Liver (tissue), 9 donors: Measurements from ENCODE around the gene CTAG1B. TPM values are rescaled to one million over a fixed set of nuclear protein-coding genes. Genes with fewer than 3 reads are reported as not detected.

Experiments used
- DNase-seq: peaks from one replicate; pipeline ENCODE4 v3.0.0-alpha.2; 2017; ENCODE audit warnings: low spot score
- H3K27ac ChIP-seq, 2 donors: one replicate each; pipeline ENCODE4 v1.7.0; 2013; ENCODE audit warnings: inconsistent platforms in 2 of 2, low read length in 2 of 2, control low read depth in 1 of 2, low read depth in 1 of 2, mild to moderate bottlenecking in 1 of 2
- H3K27me3 ChIP-seq, 4 donors: one replicate each; pipeline versions ENCODE4 v1.6.1 to v1.7.0; 2013; ENCODE audit warnings: low read length in 3 of 4, inconsistent platforms in 1 of 4, mild to moderate bottlenecking in 1 of 4, moderate library complexity in 1 of 4; ENCODE audit not compliant: control insufficient read depth in 4 of 4, insufficient read depth in 4 of 4
- H3K36me3 ChIP-seq, 4 donors: one replicate each; pipeline versions ENCODE4 v1.6.1 to v1.7.0; 2013; ENCODE audit warnings: low read length in 3 of 4, mild to moderate bottlenecking in 3 of 4, low read depth in 1 of 4, moderate library complexity in 1 of 4; ENCODE audit not compliant: control insufficient read depth in 4 of 4, insufficient read depth in 3 of 4
- H3K4me1 ChIP-seq, 4 donors: one replicate each; pipeline versions ENCODE4 v1.6.1 to v1.7.0; 2013; ENCODE audit warnings: low read length in 3 of 4, mild to moderate bottlenecking in 3 of 4, moderate library complexity in 1 of 4; ENCODE audit not compliant: control insufficient read depth in 4 of 4, insufficient read depth in 4 of 4
- H3K4me3 ChIP-seq, 3 donors: one replicate each; pipeline versions ENCODE4 v1.6.1 to v1.7.0; 2013; ENCODE audit warnings: low read length in 3 of 3, control low read depth in 1 of 3, low read depth in 1 of 3, mild to moderate bottlenecking in 1 of 3
- H3K9ac ChIP-seq, 2 donors: one replicate each; pipeline ENCODE4 v1.7.0; 2013; ENCODE audit warnings: low read length in 2 of 2, mild to moderate bottlenecking in 2 of 2, moderate library complexity in 2 of 2, control low read depth in 1 of 2, low read depth in 1 of 2
- H3K9me3 ChIP-seq, 4 donors: one replicate each; pipeline versions ENCODE4 v1.6.1 to v1.7.0; 2013; ENCODE audit warnings: low read length in 3 of 4; ENCODE audit not compliant: control insufficient read depth in 4 of 4
- CTCF ChIP-seq: fragments of 150-350 bp; IDR thresholded peaks from 2 replicates; pipeline ENCODE4 v1.5.1; 2017; ENCODE audit warnings: improper control_type of control experiment, low read depth, low read length; ENCODE audit not compliant: missing input control
- EGR1 ChIP-seq, 2 donors: IDR thresholded peaks; 2 replicates each; pipeline ENCODE4 v1.6.1; 2016 to 2018; ENCODE audit warnings: antibody characterized with exemption in 2 of 2, low read depth in 2 of 2
- FOXA1 ChIP-seq: IDR thresholded peaks from 2 replicates; pipeline ENCODE4 v1.6.1; 2016; ENCODE audit warnings: antibody characterized with exemption
- FOXA2 ChIP-seq: IDR thresholded peaks from 2 replicates; pipeline ENCODE4 v1.6.1; 2016; ENCODE audit warnings: antibody characterized with exemption
- GABPA ChIP-seq, 2 donors: IDR thresholded peaks in 1 of 2; conservative IDR thresholded peaks in 1 of 2; 2 replicates each; pipeline ENCODE4 v1.6.1; 2016; ENCODE audit warnings: antibody characterized with exemption in 2 of 2, mild to moderate bottlenecking in 1 of 2, moderate library complexity in 1 of 2
- HNF4A ChIP-seq, 2 donors: conservative IDR thresholded peaks; 2 replicates each; pipeline ENCODE4 v1.6.1; 2016; ENCODE audit warnings: antibody characterized with exemption in 2 of 2, mild to moderate bottlenecking in 2 of 2
- NR2F2 ChIP-seq: IDR thresholded peaks from 2 replicates; pipeline ENCODE4 v1.6.1; 2016; ENCODE audit warnings: antibody characterized with exemption
- REST ChIP-seq: IDR thresholded peaks from 2 replicates; pipeline ENCODE4 v1.6.1; 2016; ENCODE audit warnings: antibody characterized with exemption, mild to moderate bottlenecking
- RXRA ChIP-seq, 2 donors: IDR thresholded peaks; 2 replicates each; pipeline ENCODE4 v1.6.1; 2017 to 2018; ENCODE audit warnings: antibody characterized with exemption in 2 of 2, mild to moderate bottlenecking in 1 of 2
- SP1 ChIP-seq: IDR thresholded peaks from 2 replicates; pipeline ENCODE4 v1.6.1; 2018; ENCODE audit warnings: antibody characterized with exemption, mild to moderate bottlenecking
- TAF1 ChIP-seq: conservative IDR thresholded peaks from 2 replicates; pipeline ENCODE4 v1.6.1; 2016; ENCODE audit warnings: antibody characterized with exemption, mild to moderate bottlenecking
- WGBS: extraction: QIAGEN DNeasy Blood & Tissue Kit; methylation state at CpG from one replicate; pipeline ENCODE4 v1.1.7; 2013; 5-methylcytosine and 5-hydroxymethylcytosine counted together
- polyA plus RNA-seq, 2 donors: library from polyadenylated mRNA; stranded (reverse) in 1 of 2; unstranded in 1 of 2; fragments of 200-250 nt in 1 of 2; fragments of >200 nt in 1 of 2; fragmentation: Nextera tagmentation in 1 of 2; extraction: Ambion mirVana in 1 of 2; gene quantifications; one replicate each; pipeline versions ENCODE4 v1.2.1 to v1.2.3, GENCODE V29; 2013 to 2015
- total RNA-seq, 2 donors: library from RNA; depleted of rRNA; stranded (reverse); fragments of >200 nt; gene quantifications; one replicate each; pipeline ENCODE4 v1.2.3, GENCODE V29; 2014
- TF ChIP-seq, protein P1 (sequence below): IDR thresholded peaks from 2 replicates; pipeline ENCODE4 v1.6.1; 2016; ENCODE audit warnings: antibody characterized with exemption
- TF ChIP-seq, protein P2 (sequence below): IDR thresholded peaks from 2 replicates; pipeline ENCODE4 v1.6.1; 2016; ENCODE audit warnings: antibody characterized with exemption
- TF ChIP-seq, protein P3 (sequence below): IDR thresholded peaks from 2 replicates; pipeline ENCODE4 v1.6.1; 2016; ENCODE audit warnings: antibody characterized with exemption
- donor health status: healthy.
- donor health status: healthy.
- donor health status: healthy.
- donor health status: healthy.
- donor health status: healthy.

CTAG1B gene
- total and polyA plus RNA-seq, 4 donors, result not detected

DNA sequence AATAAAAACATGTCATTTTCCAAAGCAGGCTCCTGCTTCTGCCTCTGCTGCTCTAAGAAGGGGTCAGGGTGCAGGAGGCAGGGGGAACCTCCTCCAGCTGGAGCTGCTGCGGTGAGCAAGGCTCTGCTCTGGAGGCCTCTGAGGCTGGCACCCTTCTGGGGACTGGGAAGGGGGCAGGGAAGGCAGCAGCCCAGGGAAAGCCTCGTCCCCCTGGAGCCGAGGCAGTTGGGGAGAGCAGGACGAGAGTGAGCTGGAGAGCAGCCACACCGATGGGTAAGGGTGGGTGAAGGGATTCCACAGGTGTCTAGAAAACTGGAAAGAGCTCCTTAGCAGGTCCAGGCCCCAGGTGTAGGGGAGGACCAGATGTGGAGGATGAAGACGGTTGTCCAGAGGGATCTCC is 36.3 kb upstream of the CTAG1B start:
- 83% methylated on average over 6 of the region's 6 CpGs for WGBS
- no peaks in the 10 kb centered on the region for H3K4me1 ChIP-seq
- H3K9ac ChIP-seq, result no peak overlapping the region
- TF ChIP-seq FOXA2 (no peak), FOXA1 (no peak), REST (no peak), SP1 (no peak), CTCF (no peak)
- TF ChIP-seq, protein P1, sequence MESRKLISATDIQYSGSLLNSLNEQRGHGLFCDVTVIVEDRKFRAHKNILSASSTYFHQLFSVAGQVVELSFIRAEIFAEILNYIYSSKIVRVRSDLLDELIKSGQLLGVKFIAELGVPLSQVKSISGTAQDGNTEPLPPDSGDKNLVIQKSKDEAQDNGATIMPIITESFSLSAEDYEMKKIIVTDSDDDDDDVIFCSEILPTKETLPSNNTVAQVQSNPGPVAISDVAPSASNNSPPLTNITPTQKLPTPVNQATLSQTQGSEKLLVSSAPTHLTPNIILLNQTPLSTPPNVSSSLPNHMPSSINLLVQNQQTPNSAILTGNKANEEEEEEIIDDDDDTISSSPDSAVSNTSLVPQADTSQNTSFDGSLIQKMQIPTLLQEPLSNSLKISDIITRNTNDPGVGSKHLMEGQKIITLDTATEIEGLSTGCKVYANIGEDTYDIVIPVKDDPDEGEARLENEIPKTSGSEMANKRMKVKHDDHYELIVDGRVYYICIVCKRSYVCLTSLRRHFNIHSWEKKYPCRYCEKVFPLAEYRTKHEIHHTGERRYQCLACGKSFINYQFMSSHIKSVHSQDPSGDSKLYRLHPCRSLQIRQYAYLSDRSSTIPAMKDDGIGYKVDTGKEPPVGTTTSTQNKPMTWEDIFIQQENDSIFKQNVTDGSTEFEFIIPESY, result no peak
- H3K9me3 ChIP-seq, result no peaks in the 10 kb centered on the region
- no peak overlapping the region for H3K4me3 ChIP-seq
- H3K27me3 ChIP-seq, result no peaks in the 10 kb centered on the region
- no peak overlapping the region for H3K27ac ChIP-seq
- no peak for DNase-seq
- H3K36me3 ChIP-seq, result no peaks in the 10 kb centered on the region

DNA sequence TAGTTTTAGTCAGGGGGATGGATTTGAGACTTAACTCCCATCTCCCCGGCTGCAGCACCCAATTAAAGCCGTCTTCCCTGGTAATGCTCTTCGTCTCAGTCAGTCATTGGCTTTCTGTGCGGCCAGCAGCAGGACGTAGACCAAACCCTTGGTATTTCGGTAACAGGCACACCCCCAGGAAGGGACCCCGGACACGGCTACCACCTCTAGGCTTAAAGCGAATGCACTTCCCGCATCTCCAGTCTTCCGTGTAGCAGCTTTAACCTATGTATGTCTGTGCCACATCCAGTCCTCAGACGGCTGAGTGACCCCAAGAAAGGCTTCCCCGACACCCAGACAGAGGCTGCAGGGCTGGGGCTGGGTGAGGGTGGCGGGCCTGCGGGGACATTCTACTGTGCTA is 35.8 kb upstream of the CTAG1B start:
- Histone ChIP-seq H3K9me3 (no peaks in the 10 kb centered on the region), H3K27ac (no peak overlapping the region), H3K36me3 (no peaks in the 10 kb centered on the region), H3K4me3 (no peak overlapping the region), H3K27me3 (no peaks in the 10 kb centered on the region), H3K4me1 (no peaks in the 10 kb centered on the region), H3K9ac (no peak overlapping the region)
- TF ChIP-seq EGR1 (IDR thresholded peaks at IDR 0.05; ENCODE audit: low read depth in 2 of 2) (no peak), HNF4A (conservative IDR thresholded peaks at IDR 0.05) (no peak), SP1 (no peak), FOXA1 (no peak), TAF1 (no peak), REST (no peak), RXRA (IDR thresholded peaks at IDR 0.05) (no peak), FOXA2 (no peak), GABPA (IDR thresholded peaks at IDR 0.05 in 1 of 2, conservative IDR thresholded peaks at IDR 0.05 in 1 of 2) (no peak), CTCF (no peak), NR2F2 (no peak)
- TF ChIP-seq, protein P2, sequence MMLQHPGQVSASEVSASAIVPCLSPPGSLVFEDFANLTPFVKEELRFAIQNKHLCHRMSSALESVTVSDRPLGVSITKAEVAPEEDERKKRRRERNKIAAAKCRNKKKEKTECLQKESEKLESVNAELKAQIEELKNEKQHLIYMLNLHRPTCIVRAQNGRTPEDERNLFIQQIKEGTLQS, result no peak
- TF ChIP-seq, protein P3, sequence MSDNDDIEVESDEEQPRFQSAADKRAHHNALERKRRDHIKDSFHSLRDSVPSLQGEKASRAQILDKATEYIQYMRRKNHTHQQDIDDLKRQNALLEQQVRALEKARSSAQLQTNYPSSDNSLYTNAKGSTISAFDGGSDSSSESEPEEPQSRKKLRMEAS, result no peak
- TF ChIP-seq, protein P1, result no peak
- 90% methylated on average over 15 of the region's 15 CpGs for WGBS
- no peak for DNase-seq
